Brain microvascular endothelial cell (primary cell): ENCODE measurements around the gene DNAJC9.

Experiments
- DNase-seq: peaks from one replicate; pipeline ENCODE4 v3.0.0-alpha.2; 2020
- H3K27ac ChIP-seq: fragments of 250-450 bp; sonication (Bioruptor Pico); 2 replicates; pipeline ENCODE4 v1.5.1; 2020; ENCODE audit warnings: mild to moderate bottlenecking, moderate library complexity
- H3K27me3 ChIP-seq: fragments of 250-450 bp; sonication (Bioruptor Pico); replicated peaks from 2 replicates; pipeline ENCODE4 v1.5.1; 2020; ENCODE audit warnings: mild to moderate bottlenecking
- H3K36me3 ChIP-seq: fragments of 250-450 bp; sonication (Bioruptor Pico); replicated peaks from 2 replicates; pipeline ENCODE4 v1.5.1; 2020; ENCODE audit warnings: mild to moderate bottlenecking
- H3K4me3 ChIP-seq: 2 replicates; pipeline ENCODE4 v1.5.1; 2011; ENCODE audit warnings: low read depth, mild to moderate bottlenecking, control low read depth, low read length, moderate library complexity
- CTCF ChIP-seq: IDR thresholded peaks from 2 replicates; pipeline ENCODE4 v1.5.1; 2011; ENCODE audit warnings: low read depth, mild to moderate bottlenecking, moderate library complexity, low read length, control low read depth, inconsistent platforms; ENCODE audit errors: missing control alignments
- in situ Hi-C: cut with HindIII; loops from 2 replicates; pipeline ENCODE4 v1.10.0; 2017; ENCODE audit warnings: low sequenced_read_pairs, low pct_ligation_motif_present

Gene DNAJC9

DNA sequence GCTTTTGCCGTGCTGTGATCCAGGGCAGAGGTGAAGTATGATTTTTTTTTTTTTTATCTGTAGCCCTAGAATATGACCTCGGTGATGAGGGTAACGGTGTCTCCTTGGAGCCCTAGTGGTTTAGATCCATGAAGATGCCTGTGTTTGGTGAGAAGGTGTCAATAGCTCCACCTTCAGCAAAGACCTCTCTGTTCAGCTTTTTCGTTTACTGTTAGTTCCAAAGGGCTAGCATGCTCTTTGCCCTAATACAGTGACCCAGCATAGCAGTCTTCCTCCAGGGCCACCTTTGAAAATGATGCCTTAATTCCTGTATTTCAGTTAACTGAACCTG, 6.1 kb upstream of the DNAJC9 start:
- no peak for DNase-seq
- peak overlapping the region; percentile 95 for H3K27ac ChIP-seq

DNA sequence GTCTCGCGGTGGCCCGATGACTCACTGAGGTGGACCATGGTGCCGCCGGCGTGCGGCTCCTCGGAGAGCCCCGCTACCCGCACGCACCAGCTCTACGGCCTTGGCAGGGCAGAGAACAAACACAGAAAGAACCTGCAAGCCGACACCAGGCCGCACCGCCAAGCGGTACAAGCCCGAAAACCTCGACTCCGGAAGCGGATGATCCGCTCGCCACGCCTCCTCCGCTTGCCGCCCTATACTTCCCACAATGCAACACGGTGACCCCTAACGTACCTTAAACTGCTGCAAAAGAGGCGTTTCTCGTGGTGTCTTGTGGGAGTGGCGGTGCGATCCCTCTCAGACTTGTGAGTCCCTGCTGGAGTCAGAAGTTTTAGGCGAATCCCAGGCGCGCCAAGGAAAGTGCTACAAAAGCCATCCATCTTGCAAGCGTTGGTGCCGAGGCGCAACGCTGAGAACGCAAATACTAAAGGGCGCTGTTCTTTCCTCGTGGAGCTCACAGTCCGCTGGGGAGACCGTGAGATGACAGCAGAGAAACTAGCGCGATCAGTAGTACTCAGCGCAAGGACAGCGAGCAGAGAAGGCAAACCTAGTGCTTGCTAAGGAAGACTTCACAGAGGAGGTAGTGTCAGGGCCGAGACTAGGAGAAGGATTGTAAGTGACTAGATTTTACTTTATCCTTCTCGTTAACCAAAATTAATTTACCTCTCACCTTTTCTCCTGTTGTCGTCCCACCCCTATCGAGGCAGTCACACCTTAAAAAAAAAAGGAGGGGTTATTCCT, 5.6 kb upstream of the DNAJC9 start, which contains the start of gene MRPS16:
Gene MRPS16, minus strand, starts transcription at position 200 of the 780 bp plus-strand sequence. Its CDS starts 162 bp downstream, at position 38.
- Histone ChIP-seq H3K36me3 (no peaks in the 10 kb centered on the region), H3K4me3 (peak within 1 kb of the TSS; percentile 98), H3K27ac (peak within 1 kb of the TSS; percentile 95), H3K27me3 (no peaks in the 10 kb centered on the region)
- TF ChIP-seq CTCF, result no peak
- in situ Hi-C loops, result no loop called here
- DNase-seq, result peak; percentile 97

More for the DNA sequence above, 6.1 kb upstream of the DNAJC9 start:
- no peaks in the 10 kb centered on the region for H3K36me3 ChIP-seq
- in situ Hi-C loops, result no loop called here
- H3K4me3 ChIP-seq, result peak overlapping the region; percentile 98
- H3K27me3 ChIP-seq, result no peaks in the 10 kb centered on the region
- TF ChIP-seq CTCF, result no peak

DNA sequence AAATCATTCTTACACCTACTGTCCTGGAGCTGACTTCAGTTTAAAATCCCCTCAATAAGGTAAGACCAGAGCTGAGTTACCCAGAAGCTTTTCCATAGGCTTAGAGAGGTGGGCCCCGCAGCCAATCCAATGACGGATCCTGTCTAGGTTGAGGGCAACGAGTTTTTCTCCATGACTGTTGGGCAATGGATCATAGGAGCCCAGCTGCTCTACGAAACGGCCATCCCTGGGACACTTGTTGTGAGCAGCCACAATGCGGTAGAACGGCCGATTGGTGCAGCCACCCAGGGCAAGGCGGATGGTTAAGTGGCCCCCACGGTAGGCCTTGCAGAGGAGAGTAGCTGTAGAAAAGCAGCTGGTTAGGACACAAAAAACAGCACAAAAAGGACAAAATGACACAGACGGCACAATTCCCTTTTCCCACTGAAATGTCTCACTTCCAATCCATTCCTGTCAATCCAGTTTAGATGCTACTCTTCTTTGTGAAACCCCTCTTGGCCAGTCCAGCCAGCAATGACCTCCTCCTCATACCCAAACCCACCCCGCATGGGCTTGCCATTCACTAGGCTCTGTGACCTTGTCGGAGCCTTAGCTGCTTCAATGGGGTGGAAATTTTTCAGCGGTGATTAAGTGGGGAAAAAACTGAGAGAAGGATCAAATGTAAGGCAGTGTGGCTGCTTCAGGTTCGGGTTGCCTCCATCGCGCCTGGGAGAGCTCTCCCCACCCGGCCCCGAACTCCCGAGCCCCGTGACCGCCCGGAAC, 4.8 kb upstream of the DNAJC9 start:
- Histone ChIP-seq H3K4me3 (peak overlapping the region; percentile 98), H3K27me3 (no peaks in the 10 kb centered on the region), H3K27ac (peak overlapping the region; percentile 95), H3K36me3 (no peaks in the 10 kb centered on the region)
- no peak for DNase-seq
- in situ Hi-C loops, result no loop called here
- TF ChIP-seq CTCF, result no peak

GRCh38 chr10:73248259-73248724, 1.2 kb upstream of the DNAJC9 start:
- no peak overlapping the region for H3K4me3 ChIP-seq
- no peak overlapping the region for H3K27ac ChIP-seq
- H3K27me3 ChIP-seq, result no peaks in the 10 kb centered on the region
- DNase-seq, result no peak
- peaks cover 8% of the 10 kb centered on the region for H3K36me3 ChIP-seq
- no peak for TF ChIP-seq CTCF
- in situ Hi-C loops, result no loop called here

- in situ Hi-C loops, result no loop called here
- no peak for TF ChIP-seq CTCF
- H3K4me3 ChIP-seq, result peak overlapping the region; percentile 84
- peaks cover 11% of the 10 kb centered on the region for H3K36me3 ChIP-seq
- DNase-seq, result no peak
- H3K27me3 ChIP-seq, result no peaks in the 10 kb centered on the region
- peak overlapping the region; percentile 73 for H3K27ac ChIP-seq
These were observed 629 bp upstream of the DNAJC9 start for GRCh38 chr10:73247509-73248258.
